ENCODE results near the gene COL4A2. TPM values are rescaled to one million over a fixed set of nuclear protein-coding genes. Genes with fewer than 3 reads are reported as not detected.

Gene COL4A2
- total RNA-seq, 1 donor from 2014 or later, result 60.9 TPM

DNA sequence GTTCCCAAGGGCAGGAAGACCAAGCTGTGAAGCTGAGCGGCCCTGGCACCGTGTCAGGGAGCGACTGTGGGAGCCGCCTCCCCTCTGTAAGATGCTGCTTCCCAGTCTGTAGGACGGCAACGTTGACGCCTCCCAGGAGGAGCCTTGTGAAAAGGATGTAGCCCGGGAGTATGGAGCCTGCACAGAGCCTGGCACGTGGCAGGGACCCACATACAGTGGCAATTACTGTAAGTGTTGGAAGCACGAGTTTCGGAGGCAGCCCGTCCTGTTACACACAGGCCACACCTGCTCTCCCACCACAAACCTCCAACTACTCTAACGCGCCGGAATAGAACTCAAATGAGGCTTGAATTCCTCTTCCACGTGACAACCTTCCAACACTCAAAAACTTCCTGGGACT lies 247.9 kb downstream of the COL4A2 start:
- Mint-ChIP-seq H3K27ac (ENCODE audit: unreplicated experiment) (no peak overlapping the region), H3K27me3 (ENCODE audit: unreplicated experiment) (peaks cover 4% of the 10 kb centered on the region), H3K36me3 (ENCODE audit: unreplicated experiment) (peaks cover 5% of the 10 kb centered on the region), H3K4me3 (ENCODE audit: unreplicated experiment) (no peak overlapping the region), H3K4me1 (ENCODE audit: low read depth, unreplicated experiment) (peaks cover 14% of the 10 kb centered on the region), H3K9me3 (ENCODE audit: unreplicated experiment) (peaks cover 7% of the 10 kb centered on the region)
- no peak for DNase-seq
- TF ChIP-seq, protein P1, sequence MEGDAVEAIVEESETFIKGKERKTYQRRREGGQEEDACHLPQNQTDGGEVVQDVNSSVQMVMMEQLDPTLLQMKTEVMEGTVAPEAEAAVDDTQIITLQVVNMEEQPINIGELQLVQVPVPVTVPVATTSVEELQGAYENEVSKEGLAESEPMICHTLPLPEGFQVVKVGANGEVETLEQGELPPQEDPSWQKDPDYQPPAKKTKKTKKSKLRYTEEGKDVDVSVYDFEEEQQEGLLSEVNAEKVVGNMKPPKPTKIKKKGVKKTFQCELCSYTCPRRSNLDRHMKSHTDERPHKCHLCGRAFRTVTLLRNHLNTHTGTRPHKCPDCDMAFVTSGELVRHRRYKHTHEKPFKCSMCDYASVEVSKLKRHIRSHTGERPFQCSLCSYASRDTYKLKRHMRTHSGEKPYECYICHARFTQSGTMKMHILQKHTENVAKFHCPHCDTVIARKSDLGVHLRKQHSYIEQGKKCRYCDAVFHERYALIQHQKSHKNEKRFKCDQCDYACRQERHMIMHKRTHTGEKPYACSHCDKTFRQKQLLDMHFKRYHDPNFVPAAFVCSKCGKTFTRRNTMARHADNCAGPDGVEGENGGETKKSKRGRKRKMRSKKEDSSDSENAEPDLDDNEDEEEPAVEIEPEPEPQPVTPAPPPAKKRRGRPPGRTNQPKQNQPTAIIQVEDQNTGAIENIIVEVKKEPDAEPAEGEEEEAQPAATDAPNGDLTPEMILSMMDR (IDR thresholded peaks at IDR 0.05; ENCODE audit: partially characterized antibody, unreplicated experiment), result no peak

DNA sequence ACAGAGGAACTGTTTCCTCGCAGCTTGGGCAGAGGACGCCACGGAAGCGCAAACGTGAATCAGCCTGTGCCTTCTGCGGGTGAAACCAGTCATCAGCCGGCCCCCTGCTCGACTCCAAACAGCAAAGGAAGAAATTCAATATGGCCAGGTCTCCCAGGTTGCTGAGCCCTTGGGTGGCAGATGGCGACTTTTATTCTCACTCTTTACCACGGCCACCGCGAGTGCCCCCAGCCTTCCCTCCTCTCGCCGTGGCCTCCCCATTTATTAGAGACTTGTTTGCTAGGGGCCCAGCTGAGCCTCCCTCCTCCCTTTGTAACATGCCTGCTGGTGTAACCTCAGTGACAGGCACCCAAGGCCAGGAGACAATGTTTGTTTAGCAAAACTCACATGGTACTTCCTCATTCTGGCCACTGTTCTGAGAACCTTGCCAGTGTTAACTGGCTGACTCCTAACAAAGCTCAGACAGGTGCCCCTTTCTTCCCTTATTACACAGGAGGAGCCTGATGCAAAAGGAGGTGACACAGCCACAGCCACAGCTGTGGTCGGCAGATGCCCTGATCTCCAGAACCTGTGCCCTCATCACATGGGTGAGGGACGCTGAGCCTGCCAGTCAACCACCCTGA lies 248.6 kb downstream of the COL4A2 start:
- TF ChIP-seq, protein P1 (IDR thresholded peaks at IDR 0.05; ENCODE audit: partially characterized antibody, unreplicated experiment), result no peak
- H3K9me3 Mint-ChIP-seq (ENCODE audit: unreplicated experiment), result peaks cover 7% of the 10 kb centered on the region
- peaks cover 15% of the 10 kb centered on the region for H3K4me1 Mint-ChIP-seq (ENCODE audit: low read depth, unreplicated experiment)
- H3K36me3 Mint-ChIP-seq (ENCODE audit: unreplicated experiment), result peaks cover 5% of the 10 kb centered on the region
- peaks cover 4% of the 10 kb centered on the region for H3K27me3 Mint-ChIP-seq (ENCODE audit: unreplicated experiment)
- no peak for DNase-seq
- H3K27ac Mint-ChIP-seq (ENCODE audit: unreplicated experiment), result no peak overlapping the region
- H3K4me3 Mint-ChIP-seq (ENCODE audit: unreplicated experiment), result no peak overlapping the region

DNA sequence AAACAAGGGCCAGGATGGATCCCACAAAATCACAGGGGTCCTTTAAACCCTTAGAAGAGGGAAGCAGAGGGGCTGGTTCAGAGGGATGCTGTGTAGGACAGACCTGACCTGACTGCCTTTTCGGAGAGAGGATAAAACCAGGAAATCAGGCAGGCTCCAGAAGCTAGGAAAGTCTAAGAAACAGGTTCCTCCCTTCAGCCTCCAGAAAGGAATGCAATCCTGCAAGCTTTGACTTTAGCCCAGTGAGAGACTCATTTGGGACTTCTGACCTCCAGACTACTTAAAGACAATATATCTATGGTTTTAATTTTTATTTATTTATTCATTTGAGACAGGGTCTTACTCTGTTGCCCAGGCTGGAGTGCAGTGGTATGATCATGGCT lies 249.1 kb downstream of the COL4A2 start:
- H3K4me3 Mint-ChIP-seq (ENCODE audit: unreplicated experiment), result no peak overlapping the region
- H3K36me3 Mint-ChIP-seq (ENCODE audit: unreplicated experiment), result peaks cover 5% of the 10 kb centered on the region
- H3K27me3 Mint-ChIP-seq (ENCODE audit: unreplicated experiment), result peaks cover 3% of the 10 kb centered on the region
- H3K4me1 Mint-ChIP-seq (ENCODE audit: low read depth, unreplicated experiment), result peaks cover 14% of the 10 kb centered on the region
- H3K9me3 Mint-ChIP-seq (ENCODE audit: unreplicated experiment), result peaks cover 7% of the 10 kb centered on the region
- TF ChIP-seq, protein P1 (IDR thresholded peaks at IDR 0.05; ENCODE audit: partially characterized antibody, unreplicated experiment), result no peak
- no peak for DNase-seq
- H3K27ac Mint-ChIP-seq (ENCODE audit: unreplicated experiment), result no peak overlapping the region

DNA sequence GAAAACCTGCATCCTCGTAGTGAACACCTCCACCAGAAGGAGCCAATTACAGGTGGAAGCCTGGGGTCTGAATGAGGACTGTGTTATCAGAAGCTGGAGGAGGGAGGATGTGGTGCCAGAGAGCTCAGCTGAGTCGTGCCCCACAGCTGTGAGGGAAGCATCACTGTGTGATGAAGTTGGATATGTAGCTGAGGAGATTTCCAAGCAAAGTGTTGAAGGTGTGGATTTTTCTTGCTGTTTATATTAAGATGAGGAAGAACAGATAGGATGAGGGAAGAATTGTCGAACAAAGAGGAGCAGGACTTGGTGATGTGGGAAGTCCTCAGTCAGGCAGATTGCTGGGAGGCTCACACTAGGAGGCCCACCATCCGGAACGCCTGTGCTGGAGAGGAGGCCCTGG lies 250.0 kb downstream of the COL4A2 start:
- peaks cover 4% of the 10 kb centered on the region for H3K27me3 Mint-ChIP-seq (ENCODE audit: unreplicated experiment)
- TF ChIP-seq, protein P1 (IDR thresholded peaks at IDR 0.05; ENCODE audit: partially characterized antibody, unreplicated experiment), result no peak
- no peak overlapping the region for H3K27ac Mint-ChIP-seq (ENCODE audit: unreplicated experiment)
- DNase-seq, result no peak
- no peak overlapping the region for H3K4me3 Mint-ChIP-seq (ENCODE audit: unreplicated experiment)
- peaks cover 14% of the 10 kb centered on the region for H3K4me1 Mint-ChIP-seq (ENCODE audit: low read depth, unreplicated experiment)
- H3K9me3 Mint-ChIP-seq (ENCODE audit: unreplicated experiment), result peaks cover 6% of the 10 kb centered on the region
- peaks cover 5% of the 10 kb centered on the region for H3K36me3 Mint-ChIP-seq (ENCODE audit: unreplicated experiment)

DNA sequence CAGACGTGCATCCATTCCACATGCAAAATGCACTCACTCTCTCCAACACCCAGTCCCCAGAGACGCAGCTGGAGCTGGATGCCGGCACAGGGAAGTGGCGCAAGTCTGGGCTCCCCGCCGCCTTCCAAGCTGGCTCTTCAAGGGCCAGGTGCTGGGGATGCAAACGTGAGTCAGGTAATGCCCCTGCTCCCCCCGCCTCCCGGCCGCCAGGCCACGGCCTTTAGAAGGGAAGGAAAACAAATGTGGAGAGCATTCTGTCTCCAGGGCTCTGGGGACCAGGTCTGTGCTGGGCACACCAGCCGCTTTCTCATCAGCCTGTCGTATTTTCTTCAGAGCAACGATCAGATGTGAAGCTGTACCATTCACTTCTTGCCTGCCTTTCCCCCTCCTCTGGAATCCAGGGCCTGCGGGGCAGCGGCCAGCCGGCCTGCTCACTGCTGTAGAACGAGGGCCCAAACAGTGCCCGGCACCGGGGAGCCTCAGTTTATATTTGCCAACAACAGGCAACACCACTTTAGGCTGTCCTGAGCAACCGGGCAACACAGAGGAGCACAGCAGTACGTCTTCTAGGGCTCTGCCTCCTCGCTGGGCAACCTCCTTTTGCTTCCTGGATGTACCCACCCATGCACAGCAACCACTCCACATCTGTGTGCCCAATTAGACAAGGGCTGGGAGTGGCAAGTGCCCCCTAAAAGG lies 250.7 kb downstream of the COL4A2 start:
- Mint-ChIP-seq H3K27ac (ENCODE audit: unreplicated experiment) (no peak overlapping the region), H3K36me3 (ENCODE audit: unreplicated experiment) (peaks cover 5% of the 10 kb centered on the region)
- TF ChIP-seq, protein P1 (IDR thresholded peaks at IDR 0.05; ENCODE audit: partially characterized antibody, unreplicated experiment), result no peak

More for the DNA sequence above, 250.7 kb downstream of the COL4A2 start:
- Mint-ChIP-seq H3K9me3 (ENCODE audit: unreplicated experiment) (peaks cover 7% of the 10 kb centered on the region), H3K27me3 (ENCODE audit: unreplicated experiment) (peaks cover 5% of the 10 kb centered on the region), H3K4me3 (ENCODE audit: unreplicated experiment) (no peak overlapping the region), H3K4me1 (ENCODE audit: low read depth, unreplicated experiment) (peaks cover 14% of the 10 kb centered on the region)
- no peak for DNase-seq
